GM12878 (cell line): ENCODE results near the gene ALDH1A3. TPM values are rescaled to one million over a fixed set of nuclear protein-coding genes. Genes with fewer than 3 reads are reported as not detected.

Experiments used
- ATAC-seq: fragments of 200-7000 bp; cut with Tn5 transposase; 3 replicates; pipeline ENCODE4 v1.9.1; 2020; ENCODE audit warnings: mild to moderate bottlenecking, moderate library complexity
- BruUV-seq: library from RNA; stranded (reverse); fragments of 400-500 nt; replicated peaks from 2 replicates; lab custom pipeline; 2021; lab: Mats Ljungman, UMichigan
- CTCF ChIA-PET: fragments of 300-600 bp; sonication (Branson Sonifier 250); formaldehyde crosslinking; extraction: SDS; loops from one replicate; lab custom pipeline; 2021; ENCODE audit warnings: inconsistent platforms; lab: Yijun Ruan, JAX
- POLR2A ChIA-PET: fragments of 350-600 bp; formaldehyde crosslinking; extraction: SDS; loops from one replicate; lab custom pipeline; 2021; ENCODE audit warnings: inconsistent platforms; lab: Charles Lee
- RAD21 ChIA-PET: fragments of 300-600 bp; sonication (Branson Sonifier 250); formaldehyde crosslinking; loops from one replicate; lab custom pipeline; 2023; ENCODE audit warnings: antibody characterized with exemption; ENCODE audit not compliant: unreplicated experiment; lab: Charles Lee
- SMC1A ChIA-PET: fragments of 300-600 bp; sonication (Branson Sonifier 250); formaldehyde crosslinking; loops from one replicate; lab custom pipeline; 2023; ENCODE audit not compliant: unreplicated experiment, uncharacterized antibody; lab: Charles Lee
- DNase-seq: peaks from one replicate; pipeline ENCODE4 v3.0.0-alpha.2; 2011; ENCODE audit warnings: low read depth, low spot score
- FAIRE-seq: peaks from 3 replicates; lab custom pipeline; 2011; peaks lifted over from hg19 to GRCh38; lab: Jason Lieb, UNC
- H2AFZ ChIP-seq: 2 replicates; pipeline ENCODE4 v1.6.0; 2011; ENCODE audit warnings: low read depth, low read length, control low read depth; ENCODE audit not compliant: control insufficient read depth
- H3K27ac ChIP-seq: 2 replicates; pipeline ENCODE4 v1.5.1; 2011; ENCODE audit warnings: control low read depth; ENCODE audit not compliant: control insufficient read depth, insufficient read depth
- H3K27me3 ChIP-seq, 2 experiments: replicated peaks in 1 of 2; 2 replicates each; pipeline versions ENCODE4 v1.6.0 to v1.6.1; 2011; ENCODE audit warnings: low read length in 1 of 2; ENCODE audit not compliant: control insufficient read depth in 2 of 2, insufficient read depth in 2 of 2
- H3K36me3 ChIP-seq, 2 experiments: 2 replicates each; pipeline ENCODE4 v1.5.1; 2011; ENCODE audit warnings: low read length in 1 of 2; ENCODE audit not compliant: control insufficient read depth in 2 of 2, insufficient read depth in 2 of 2
- H3K4me1 ChIP-seq: 2 replicates; pipeline ENCODE4 v1.6.1; 2011; ENCODE audit warnings: mild to moderate bottlenecking, low read length, moderate library complexity, mixed read lengths; ENCODE audit not compliant: control insufficient read depth, insufficient read depth
- H3K4me2 ChIP-seq: 2 replicates; pipeline ENCODE4 v1.6.0; 2011; ENCODE audit warnings: control low read depth; ENCODE audit not compliant: control insufficient read depth, insufficient read depth
- H3K4me3 ChIP-seq: fragments of 200-600 bp; sonication (generic); 2 replicates; pipeline ENCODE4 v1.5.1; 2016
- H3K79me2 ChIP-seq: 2 replicates; pipeline ENCODE4 v1.6.0; 2011; ENCODE audit warnings: low read length; ENCODE audit not compliant: control insufficient read depth, insufficient read depth
- H3K9ac ChIP-seq: 2 replicates; pipeline ENCODE4 v1.8.0; 2011; ENCODE audit warnings: low read length, control low read depth, mixed read lengths; ENCODE audit not compliant: control insufficient read depth, insufficient read depth
- H3K9me3 ChIP-seq: replicated peaks from 3 replicates; pipeline ENCODE4 v1.5.1; 2011; ENCODE audit warnings: mild to moderate bottlenecking, low read length; ENCODE audit not compliant: control insufficient read depth, insufficient read depth
- H4K20me1 ChIP-seq: 2 replicates; pipeline ENCODE4 v1.6.0; 2011; ENCODE audit not compliant: control insufficient read depth, insufficient read depth
- BACH1 ChIP-seq: fragments of 450-650 bp; IDR thresholded peaks from 2 replicates; pipeline ENCODE4 v1.6.1; 2017; ENCODE audit warnings: mild to moderate bottlenecking, borderline replicate concordance
- BCL11A ChIP-seq: IDR thresholded peaks from 2 replicates; pipeline ENCODE4 v1.6.1; 2011; ENCODE audit warnings: low read depth, low read length
- CHD2 ChIP-seq: IDR thresholded peaks from 2 replicates; pipeline ENCODE4 v1.6.1; 2011; ENCODE audit warnings: low read depth, low read length, improper control_type of control experiment, borderline replicate concordance
- CHD4 ChIP-seq: fragments of 200-600 bp; sonication (generic); IDR thresholded peaks from 2 replicates; pipeline ENCODE4 v1.6.1; 2016; ENCODE audit warnings: mild to moderate bottlenecking
- E2F8 ChIP-seq: fragments of 450-650 bp; IDR thresholded peaks from 2 replicates; pipeline ENCODE4 v1.6.1; 2018; ENCODE audit warnings: mild to moderate bottlenecking, low read depth, moderate library complexity; ENCODE audit not compliant: partially characterized antibody
- NR2C2 ChIP-seq: IDR thresholded peaks from 2 replicates; pipeline ENCODE4 v1.6.1; 2011; ENCODE audit warnings: borderline replicate concordance, low read depth; ENCODE audit not compliant: control insufficient read depth, insufficient read length
- SMARCA5 ChIP-seq: fragments of 450-650 bp; IDR thresholded peaks from 2 replicates; pipeline ENCODE4 v1.6.1; 2017; ENCODE audit warnings: mild to moderate bottlenecking
- YBX1 ChIP-seq: fragments of 450-650 bp; IDR thresholded peaks from 2 replicates; pipeline ENCODE4 v1.6.1; 2016; ENCODE audit warnings: antibody characterized with exemption
- ZNF207 ChIP-seq: fragments of 450-650 bp; IDR thresholded peaks from 2 replicates; pipeline ENCODE4 v1.6.1; 2014; ENCODE audit warnings: antibody characterized with exemption, mild to moderate bottlenecking, borderline replicate concordance
- WGBS: methylation state at CpG from one replicate; pipeline ENCODE4 v1.1.6; 2016; ENCODE audit warnings: low lambda C conversion rate; ENCODE audit not compliant: insufficient replicate concordance, insufficient coverage; ENCODE audit errors: missing lambda C conversion rate; 5-methylcytosine and 5-hydroxymethylcytosine counted together
- in situ Hi-C: fragments of 300-500 bp; cut with MboI; formaldehyde crosslinking; loops from 9 replicates; pipeline ENCODE4 v1.14.3; 2018; ENCODE audit warnings: mixed read lengths
- intact Hi-C: fragments of 100-400 bp; cut with micrococcal nuclease; formaldehyde crosslinking; loops from one replicate; pipeline ENCODE4 v1.14.2; 2022; ENCODE audit not compliant: unreplicated experiment
- polyA plus RNA-seq, 11 experiments: library from polyadenylated mRNA; depleted of rRNA in 4 of 11; unstranded in 6 of 11; stranded (reverse) in 5 of 11; fragments of >200 nt; fragmentation: Nextera tagmentation in 4 of 11; fragmentation: Illumina TruSeq in 1 of 11; extraction: Ambion mirVana in 4 of 11; extraction: Trizol in 1 of 11; gene quantifications; 1 replicate in 1 of 11; 2 replicates in 10 of 11; pipeline versions ENCODE4 v1.2.1 to v1.2.3, GENCODE V29; 2011 to 2016; ENCODE audit warnings: inconsistent platforms in 2 of 11, missing spikeins in 2 of 11, low read depth in 1 of 11
- total RNA-seq, 4 experiments: library from RNA; depleted of rRNA in 3 of 4; stranded (reverse); fragments of >200 nt in 3 of 4; fragmentation: Illumina TruSeq in 1 of 4; extraction: Trizol in 1 of 4; gene quantifications; 2 replicates each; pipeline versions ENCODE4 v1.2.1 to v1.2.3, GENCODE V29; 2013 to 2021
- TF ChIP-seq, protein P1 (sequence below): fragments of 450-650 bp; formaldehyde crosslinking; IDR thresholded peaks from 2 replicates; pipeline ENCODE4 v1.5.0; 2022; ENCODE audit warnings: mild to moderate bottlenecking, missing genetic modification characterization
- TF ChIP-seq, protein P2 (sequence below): IDR thresholded peaks from 2 replicates; pipeline ENCODE4 v1.6.1; 2011; ENCODE audit warnings: borderline replicate concordance, low read depth, mild to moderate bottlenecking, moderate library complexity, mixed read lengths, low read length; ENCODE audit not compliant: insufficient read depth; ENCODE audit errors: extremely low read length

Gene ALDH1A3
- total and polyA plus RNA-seq, 10 of the 15 experiments (the other 5 are each of a cell fraction or from before 2014, with no cell fraction given): 0.06 to 0.69 (median 0.18) TPM

DNA sequence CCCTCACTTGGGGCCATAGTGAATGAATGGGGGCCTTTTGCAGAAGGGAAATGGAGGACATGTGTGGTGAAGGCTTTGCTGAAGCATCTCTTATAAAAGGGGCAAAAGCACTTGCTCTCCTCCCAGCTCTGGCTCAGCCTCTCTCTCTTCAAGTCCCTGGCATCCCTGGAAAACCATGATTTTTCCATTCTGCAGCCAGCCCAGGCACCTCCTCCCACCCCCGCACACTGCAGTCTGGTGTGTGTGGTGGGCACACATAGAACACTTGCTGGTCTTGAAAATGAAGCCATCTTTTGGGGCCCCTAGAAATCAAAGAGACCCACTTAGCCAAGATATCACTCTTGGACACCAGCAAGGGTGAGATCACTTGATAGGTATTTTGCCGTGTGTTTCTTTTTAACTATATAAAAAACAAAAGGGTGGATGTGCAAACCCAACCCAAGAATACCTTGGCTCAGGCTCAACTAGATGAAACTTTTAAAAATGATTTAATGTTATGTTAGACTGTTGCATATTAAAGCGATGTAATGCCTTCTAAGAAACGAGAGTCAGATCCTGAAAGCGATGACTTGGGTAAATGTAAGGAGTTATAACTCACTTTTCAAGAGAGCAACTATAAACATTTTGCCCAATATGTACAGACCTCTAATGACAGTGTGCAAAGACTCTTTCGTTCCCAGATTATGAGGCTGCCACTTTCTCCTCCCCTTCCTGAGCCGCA, 16.4 kb upstream of the ALDH1A3 start (continued):
- TF ChIP-seq, protein P1, sequence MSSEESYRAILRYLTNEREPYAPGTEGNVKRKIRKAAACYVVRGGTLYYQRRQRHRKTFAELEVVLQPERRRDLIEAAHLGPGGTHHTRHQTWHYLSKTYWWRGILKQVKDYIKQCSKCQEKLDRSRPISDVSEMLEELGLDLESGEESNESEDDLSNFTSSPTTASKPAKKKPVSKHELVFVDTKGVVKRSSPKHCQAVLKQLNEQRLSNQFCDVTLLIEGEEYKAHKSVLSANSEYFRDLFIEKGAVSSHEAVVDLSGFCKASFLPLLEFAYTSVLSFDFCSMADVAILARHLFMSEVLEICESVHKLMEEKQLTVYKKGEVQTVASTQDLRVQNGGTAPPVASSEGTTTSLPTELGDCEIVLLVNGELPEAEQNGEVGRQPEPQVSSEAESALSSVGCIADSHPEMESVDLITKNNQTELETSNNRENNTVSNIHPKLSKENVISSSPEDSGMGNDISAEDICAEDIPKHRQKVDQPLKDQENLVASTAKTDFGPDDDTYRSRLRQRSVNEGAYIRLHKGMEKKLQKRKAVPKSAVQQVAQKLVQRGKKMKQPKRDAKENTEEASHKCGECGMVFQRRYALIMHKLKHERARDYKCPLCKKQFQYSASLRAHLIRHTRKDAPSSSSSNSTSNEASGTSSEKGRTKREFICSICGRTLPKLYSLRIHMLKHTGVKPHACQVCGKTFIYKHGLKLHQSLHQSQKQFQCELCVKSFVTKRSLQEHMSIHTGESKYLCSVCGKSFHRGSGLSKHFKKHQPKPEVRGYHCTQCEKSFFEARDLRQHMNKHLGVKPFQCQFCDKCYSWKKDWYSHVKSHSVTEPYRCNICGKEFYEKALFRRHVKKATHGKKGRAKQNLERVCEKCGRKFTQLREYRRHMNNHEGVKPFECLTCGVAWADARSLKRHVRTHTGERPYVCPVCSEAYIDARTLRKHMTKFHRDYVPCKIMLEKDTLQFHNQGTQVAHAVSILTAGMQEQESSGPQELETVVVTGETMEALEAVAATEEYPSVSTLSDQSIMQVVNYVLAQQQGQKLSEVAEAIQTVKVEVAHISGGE (CRISPR knock-in tag): no peak
- TF ChIP-seq, protein P2, sequence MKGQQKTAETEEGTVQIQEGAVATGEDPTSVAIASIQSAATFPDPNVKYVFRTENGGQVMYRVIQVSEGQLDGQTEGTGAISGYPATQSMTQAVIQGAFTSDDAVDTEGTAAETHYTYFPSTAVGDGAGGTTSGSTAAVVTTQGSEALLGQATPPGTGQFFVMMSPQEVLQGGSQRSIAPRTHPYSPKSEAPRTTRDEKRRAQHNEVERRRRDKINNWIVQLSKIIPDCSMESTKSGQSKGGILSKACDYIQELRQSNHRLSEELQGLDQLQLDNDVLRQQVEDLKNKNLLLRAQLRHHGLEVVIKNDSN: no peak
- TF ChIP-seq BCL11A (no peak), SMARCA5 (no peak), CHD4 (no peak), BACH1 (no peak)

DNA sequence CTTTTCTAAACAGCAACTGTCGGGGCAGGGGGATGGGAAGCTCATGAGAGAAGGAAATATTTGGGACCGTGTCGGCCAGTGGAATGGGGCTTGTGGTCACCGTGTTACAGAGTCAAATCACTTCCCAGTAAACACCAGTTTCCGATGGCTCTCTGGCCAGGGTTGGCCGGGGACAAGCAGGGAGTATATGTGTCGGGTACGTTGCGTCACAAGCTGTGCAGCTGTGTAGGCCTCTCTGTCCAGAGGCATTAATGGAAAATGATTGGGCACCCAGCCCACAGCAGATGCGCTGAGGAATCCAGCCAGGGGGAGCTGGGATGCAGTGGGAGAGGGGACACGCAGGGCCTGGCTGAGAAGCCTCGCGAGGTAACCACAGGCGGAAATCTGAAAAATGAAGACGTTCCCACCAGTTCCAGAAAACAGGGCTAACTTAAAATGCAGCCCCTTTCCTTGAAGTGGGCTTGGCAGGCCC, 15.8 kb upstream of the ALDH1A3 start:
- Histone ChIP-seq H3K9me3 (no peaks in the 10 kb centered on the region; the same call in 2 of the 3 replicates), H3K27ac (no peak overlapping the region)
- no TSS peak for BruUV-seq
- DNase-seq: no peak
- ATAC-seq: no peak
- CTCF ChIA-PET: interaction anchor here (0.8 kb wide), 1 partner anchor 144 kb away, joined by 3 read pairs; no protein-coding TSS in a partner anchor
- TF ChIP-seq NR2C2: no peak
- TF ChIP-seq CHD2: no peak
- TF ChIP-seq ZNF207: no peak
- TF ChIP-seq E2F8: no peak
- no peak for TF ChIP-seq YBX1
- TF ChIP-seq, all 136 proteins: peak for 0
- no peak for FAIRE-seq
- Histone ChIP-seq H3K4me3 (no peak overlapping the region), H3K36me3 (no peaks in the 10 kb centered on the region), H3K79me2 (no peaks in the 10 kb centered on the region), H2AFZ (no peak overlapping the region), H3K27me3 (no peaks in the 10 kb centered on the region; a peak in 3 of 4 replicates), H3K9ac (no peak overlapping the region), H3K4me2 (no peak overlapping the region), H3K4me1 (no peaks in the 10 kb centered on the region), H4K20me1 (no peaks in the 10 kb centered on the region)
- ChIA-PET SMC1A (no interaction called here), RAD21 (interaction anchor here (1.0 kb wide), 1 partner anchor 9 kb away, joined by 3 read pairs; no protein-coding TSS in a partner anchor), POLR2A (no interaction called here)
- intact Hi-C loops: no loop called here
- 52% methylated on average over 14 of the region's 15 CpGs for WGBS
- in situ Hi-C loops: no loop called here
